Vagina (tissue), 2 donors: Measurements from ENCODE around the gene ACTL8.

Experiments used
- CTCF ChIP-seq, 3 experiments: fragments of 450-650 bp in 2 of 3; fragments of 200-600 bp in 1 of 3; sonication (generic) in 1 of 3; IDR thresholded peaks; one replicate each; pipeline ENCODE4 v1.5.1; 2017 to 2019; ENCODE audit warnings: antibody characterized with exemption in 3 of 3, mild to moderate bottlenecking in 2 of 3, moderate library complexity in 2 of 3
- POLR2A ChIP-seq, 2 donors: fragments of 450-650 bp; IDR thresholded peaks; one replicate each; pipeline ENCODE4 v1.6.1; 2017; ENCODE audit warnings: antibody characterized with exemption in 2 of 2, mild to moderate bottlenecking in 2 of 2, moderate library complexity in 2 of 2
- POLR2AphosphoS5 ChIP-seq, 2 donors: sonication (generic); formaldehyde crosslinking; IDR thresholded peaks; one replicate each; pipeline ENCODE4 v1.9.0; 2017; ENCODE audit warnings: antibody characterized with exemption in 2 of 2, mild to moderate bottlenecking in 2 of 2, low read depth in 1 of 2; ENCODE audit not compliant: insufficient read depth in 1 of 2

GRCh38 chr1:17777330-17777729, 22.2 kb downstream of the ACTL8 start:
- TF ChIP-seq POLR2A (IDR thresholded peaks at IDR 0.05) (no peak), POLR2AphosphoS5 (IDR thresholded peaks at IDR 0.05; ENCODE audit: insufficient read depth in 1 of 2, low read depth in 1 of 2) (no peak), CTCF (IDR thresholded peaks at IDR 0.05) (no peak)
